H1 (cell line): ENCODE data around the gene TBC1D22A. TPM values are rescaled to one million over a fixed set of nuclear protein-coding genes. Genes with fewer than 3 reads are reported as not detected.

Source experiments
- CTCF ChIA-PET: fragments of 300-600 bp; sonication (Branson Sonifier 250); formaldehyde crosslinking; loops from one replicate; lab custom pipeline; 2021; ENCODE audit not compliant: partially characterized antibody; lab: Charles Lee
- POLR2A ChIA-PET: fragments of 300-600 bp; sonication (Branson Sonifier 250); formaldehyde crosslinking; loops from one replicate; lab custom pipeline; 2021; ENCODE audit warnings: inconsistent platforms; ENCODE audit not compliant: partially characterized antibody; lab: Charles Lee
- DNase-seq, 2 experiments: peaks; one replicate each; pipeline versions ENCODE4 v3.0.0 to v3.0.0-alpha.2; 2010 to 2022; ENCODE audit warnings: low spot score in 2 of 2, low read depth in 1 of 2, mixed read lengths in 1 of 2
- FAIRE-seq: peaks from 2 replicates; lab custom pipeline; 2011; peaks lifted over from hg19 to GRCh38; lab: Jason Lieb, UNC
- H2AFZ ChIP-seq: 2 replicates; pipeline ENCODE4 v1.8.1; 2012; ENCODE audit warnings: low read length, inconsistent platforms
- H2AK5ac ChIP-seq: 2 replicates; pipeline ENCODE4 v1.6.1; 2013; ENCODE audit warnings: low read depth, low read length
- H2BK120ac ChIP-seq: replicated peaks from 2 replicates; pipeline ENCODE3; 2013; ENCODE audit warnings: low read depth, low read length, inconsistent platforms
- H2BK12ac ChIP-seq: 2 replicates; pipeline ENCODE4 v1.6.1; 2013; ENCODE audit warnings: low read depth, low read length
- H2BK15ac ChIP-seq: 2 replicates; pipeline ENCODE4 v1.6.1; 2013; ENCODE audit warnings: low read length
- H2BK20ac ChIP-seq: 2 replicates; pipeline ENCODE4 v1.6.1; 2013; ENCODE audit warnings: low read length
- H2BK5ac ChIP-seq: 2 replicates; pipeline ENCODE4 v1.6.1; 2013; ENCODE audit warnings: low read depth, low read length
- H3K14ac ChIP-seq: 2 replicates; pipeline ENCODE4 v1.6.1; 2013; ENCODE audit warnings: inconsistent platforms; ENCODE audit not compliant: insufficient read length
- H3K18ac ChIP-seq: 2 replicates; pipeline ENCODE4 v1.6.1; 2013; ENCODE audit warnings: low read length; ENCODE audit errors: extremely low read depth
- H3K23ac ChIP-seq: 2 replicates; pipeline ENCODE4 v1.6.1; 2013; ENCODE audit warnings: inconsistent platforms; ENCODE audit not compliant: insufficient read length
- H3K23me2 ChIP-seq: 2 replicates; pipeline ENCODE4 v1.6.1; 2013; ENCODE audit warnings: low read depth, low read length
- H3K27ac ChIP-seq: 2 replicates; pipeline ENCODE4 v1.6.1; 2011; ENCODE audit warnings: low read depth, low read length, inconsistent platforms
- H3K27me3 ChIP-seq, 4 experiments: replicated peaks in 1 of 4; 1 replicate in 1 of 4; 2 replicates in 3 of 4; pipeline versions ENCODE4 v1.6.1 to v1.8.1; 2011 to 2013; ENCODE audit warnings: low read length in 3 of 4, mild to moderate bottlenecking in 3 of 4, inconsistent platforms in 2 of 4, mixed read lengths in 2 of 4, moderate library complexity in 1 of 4; ENCODE audit not compliant: control insufficient read depth in 3 of 4, insufficient read depth in 3 of 4; ENCODE audit errors: extremely low read depth in 1 of 4
- H3K36me3 ChIP-seq, 4 experiments: 2 replicates each; pipeline versions ENCODE4 v1.6.1 to v1.8.1; 2011 to 2013; ENCODE audit warnings: mild to moderate bottlenecking in 4 of 4, low read length in 3 of 4, moderate library complexity in 2 of 4, control low read depth in 1 of 4, inconsistent platforms in 1 of 4; ENCODE audit not compliant: insufficient read depth in 4 of 4, control insufficient read depth in 2 of 4
- H3K4ac ChIP-seq: replicated peaks from 2 replicates; pipeline ENCODE3; 2013; ENCODE audit warnings: low read length, low read depth, mixed read lengths, inconsistent platforms; ENCODE audit not compliant: insufficient read length
- H3K4me1 ChIP-seq, 4 experiments: replicated peaks in 1 of 4; 1 replicate in 1 of 4; 2 replicates in 3 of 4; pipeline versions ENCODE4 v1.6.1 to v1.8.1; 2011 to 2013; ENCODE audit warnings: low read length in 3 of 4, inconsistent platforms in 2 of 4, mixed read lengths in 1 of 4; ENCODE audit not compliant: insufficient read depth in 4 of 4, control insufficient read depth in 3 of 4
- H3K4me2 ChIP-seq, 2 experiments: 2 replicates each; pipeline versions ENCODE4 v1.6.1 to v1.8.1; 2011 to 2013; ENCODE audit warnings: low read depth in 2 of 2, low read length in 2 of 2, control low read depth in 1 of 2, inconsistent platforms in 1 of 2, mild to moderate bottlenecking in 1 of 2; ENCODE audit not compliant: insufficient read depth in 1 of 2
- H3K4me3 ChIP-seq, 4 experiments: fragments of 200-600, 300-600 bp in 1 of 4; sonication (generic), shearing (Covaris generic), sonication (Bioruptor Twin) in 1 of 4; 2 replicates each; pipeline versions ENCODE4 v1.5.1 to v1.8.1; 2011 to 2016; ENCODE audit warnings: low read length in 4 of 4, low read depth in 3 of 4, control low read depth in 2 of 4, inconsistent platforms in 2 of 4, mild to moderate bottlenecking in 2 of 4, mixed read lengths in 1 of 4, moderate library complexity in 1 of 4; ENCODE audit not compliant: insufficient read depth in 2 of 4; ENCODE audit errors: extremely low read depth in 1 of 4
- H3K56ac ChIP-seq: replicated peaks from 2 replicates; pipeline ENCODE3; 2013; ENCODE audit warnings: low read depth, mild to moderate bottlenecking, mixed read lengths, low read length, inconsistent platforms; ENCODE audit not compliant: insufficient read length
- H3K79me1 ChIP-seq: 2 replicates; pipeline ENCODE4 v1.6.1; 2013; ENCODE audit warnings: low read depth, low read length, control low read depth
- H3K79me2 ChIP-seq, 2 experiments: 2 replicates each; pipeline versions ENCODE4 v1.6.1 to v1.8.1; 2012 to 2013; ENCODE audit warnings: low read length in 2 of 2, mild to moderate bottlenecking in 2 of 2, inconsistent platforms in 1 of 2; ENCODE audit not compliant: insufficient read depth in 2 of 2, control insufficient read depth in 1 of 2
- H3K9ac ChIP-seq, 4 experiments: replicated peaks in 1 of 4; 1 replicate in 1 of 4; 2 replicates in 3 of 4; pipeline versions ENCODE4 v1.6.1 to v1.8.1; 2011 to 2013; ENCODE audit warnings: low read depth in 3 of 4, low read length in 3 of 4, control low read depth in 2 of 4, mild to moderate bottlenecking in 2 of 4, moderate library complexity in 2 of 4, inconsistent platforms in 1 of 4; ENCODE audit errors: extremely low read depth in 1 of 4
- H3K9me3 ChIP-seq, 2 experiments: 2 replicates each; pipeline versions ENCODE4 v1.6.1 to v1.8.1; 2012 to 2013; ENCODE audit warnings: mild to moderate bottlenecking in 2 of 2, moderate library complexity in 2 of 2, control low read depth in 1 of 2, inconsistent platforms in 1 of 2, low read depth in 1 of 2, low read length in 1 of 2, mixed read lengths in 1 of 2; ENCODE audit not compliant: insufficient read depth in 2 of 2
- H4K20me1 ChIP-seq, 2 experiments: replicated peaks in 1 of 2; 2 replicates each; pipeline versions ENCODE3 to v1.8.1; 2011 to 2013; ENCODE audit warnings: inconsistent platforms in 2 of 2, low read length in 2 of 2, mild to moderate bottlenecking in 1 of 2; ENCODE audit not compliant: insufficient read depth in 2 of 2, control insufficient read depth in 1 of 2
- H4K5ac ChIP-seq: 2 replicates; pipeline ENCODE4 v1.6.1; 2013; ENCODE audit warnings: low read length, low read depth, mixed read lengths, inconsistent platforms; ENCODE audit not compliant: insufficient read length
- H4K8ac ChIP-seq: 2 replicates; pipeline ENCODE4 v1.8.0; 2013; ENCODE audit warnings: mild to moderate bottlenecking, moderate library complexity, low read length, inconsistent platforms; ENCODE audit not compliant: insufficient read depth; ENCODE audit errors: extremely low read depth
- H4K91ac ChIP-seq: replicated peaks from 2 replicates; pipeline ENCODE3; 2013; ENCODE audit warnings: low read length, mixed read lengths, inconsistent platforms; ENCODE audit not compliant: insufficient read length
- BACH1 ChIP-seq: IDR thresholded peaks from 2 replicates; pipeline ENCODE4 v1.6.1; 2012; ENCODE audit warnings: low read length, improper control_type of control experiment
- MAFK ChIP-seq: IDR thresholded peaks from 2 replicates; pipeline ENCODE4 v1.6.1; 2012; ENCODE audit warnings: low read depth, mild to moderate bottlenecking, improper control_type of control experiment, low read length
- TAF7 ChIP-seq: optimal IDR thresholded peaks from 2 replicates; pipeline ENCODE3; 2011; ENCODE audit warnings: low read depth, mild to moderate bottlenecking, inconsistent platforms, low read length, moderate library complexity, borderline replicate concordance
- WGBS, 2 experiments: shearing (Covaris generic) in 1 of 2; methylation state at CpG; one replicate each; pipeline versions ENCODE4 v1.1.6 to v1.1.7; 2013 to 2015; ENCODE audit warnings: low lambda C conversion rate in 2 of 2, mixed read lengths in 2 of 2, inconsistent platforms in 1 of 2, low coverage in 1 of 2, missing lambda C conversion rate in 1 of 2; ENCODE audit not compliant: insufficient replicate concordance in 2 of 2, insufficient coverage in 1 of 2, insufficient read length in 1 of 2; ENCODE audit errors: extremely low coverage in 1 of 2, missing lambda C conversion rate in 1 of 2; 5-methylcytosine and 5-hydroxymethylcytosine counted together
- polyA plus RNA-seq, 7 experiments: library from polyadenylated mRNA; depleted of rRNA in 3 of 7; stranded (reverse) in 5 of 7; unstranded in 2 of 7; fragments of >200 nt in 5 of 7; fragments of 200-250 nt in 2 of 7; gene quantifications; 1 replicate in 5 of 7; 2 replicates in 1 of 7; 4 replicates in 1 of 7; pipeline versions ENCODE4 v1.2.1 to v1.2.3, GENCODE V29; 2011 to 2013; ENCODE audit warnings: missing spikeins in 2 of 7, mixed read lengths in 2 of 7
- total RNA-seq: library from RNA; stranded (reverse); fragmentation: NEBNext Ultra II Directional; extraction: Animal tissue kit (Norgen Biotek cat#: 25700); gene quantifications from 2 replicates; pipeline ENCODE4 v1.2.1, GENCODE V29; 2021

Gene TBC1D22A
- total and polyA plus RNA-seq, 2 of the 8 experiments (the other 6 are each of a cell fraction or from before 2014, with no cell fraction given): 11.9 to 18.4 TPM

GRCh38 chr22:46767249-46767985, 5.0 kb downstream of the TBC1D22A start:
- no peak overlapping the region for H2AFZ ChIP-seq
- peaks cover 23% of the 10 kb centered on the region for H3K79me1 ChIP-seq
- H3K18ac ChIP-seq: no peak overlapping the region
- no peak overlapping the region for H3K27ac ChIP-seq
- no peaks in the 10 kb centered on the region for H3K36me3 ChIP-seq
- H3K9me3 ChIP-seq: no peaks in the 10 kb centered on the region
- ChIA-PET CTCF (interaction anchor here (0.5 to 0.6 kb wide), 2 partner anchors 8 to 41 kb away, joined by 3 read pairs; no protein-coding TSS in a partner anchor), POLR2A (interaction anchor here (1.0 kb wide), 1 partner anchor 9 kb away, joined by 4 read pairs; no protein-coding TSS in a partner anchor)
- H4K20me1 ChIP-seq: peaks cover 9% of the 10 kb centered on the region in 2 experiments
- H3K27me3 ChIP-seq: no peaks in the 10 kb centered on the region
- no peak overlapping the region for H2BK5ac ChIP-seq
- H2BK120ac ChIP-seq: no peak overlapping the region
- H4K8ac ChIP-seq: no peak overlapping the region
- H3K79me2 ChIP-seq: peaks cover 13 to 71% of the 10 kb centered on the region in 2 experiments
- DNase-seq (no peak), FAIRE-seq (no peak)
- no peak overlapping the region for H3K9ac ChIP-seq
- no peak overlapping the region for H2BK15ac ChIP-seq
- no peak overlapping the region for H3K4me2 ChIP-seq
- no peak overlapping the region for H3K4me3 ChIP-seq
- H2AK5ac ChIP-seq: no peak overlapping the region
- no peak overlapping the region for H4K5ac ChIP-seq
- 94% methylated on average over 11 of the region's 11 CpGs; no CpG with 5 or more reads in 1 of the 2 experiments for WGBS, 2 experiments
- TF ChIP-seq TAF7 (no peak), BACH1 (no peak), MAFK (peak; percentile 48; the same call in 1 of the 2 replicates)
- H2BK20ac ChIP-seq: no peak overlapping the region
- peaks cover 0 to 2% (median 0%) of the 10 kb centered on the region in 4 experiments; a peak in 3 of 7 replicates for H3K4me1 ChIP-seq
- no peak overlapping the region for H3K23ac ChIP-seq
- no peak overlapping the region for H3K4ac ChIP-seq
- no peak overlapping the region for H3K14ac ChIP-seq
- H4K91ac ChIP-seq: no peak overlapping the region
- H2BK12ac ChIP-seq: no peak overlapping the region
- H3K56ac ChIP-seq: no peak overlapping the region
- peaks cover 4% of the 10 kb centered on the region; the same call in 1 of the 2 replicates for H3K23me2 ChIP-seq
